ENCODE measurements around the gene ATP6V1G2.

The ATP6V1G2 gene

GRCh38 chr6:31546958-31547726, 734 bp upstream of the ATP6V1G2 start, which contains the start of gene NFKBIL1 (continued):
- TF ChIP-seq ZNF239 (tag by site-specific recombination; IDR thresholded peaks at IDR 0.05) (peak; percentile 55), MEIS1 (CRISPR knock-in tag; IDR thresholded peaks at IDR 0.05; ENCODE audit: borderline replicate concordance) (no peak), ZSCAN18 (tag by site-specific recombination; IDR thresholded peaks at IDR 0.05) (peak; percentile 53; the same call in 1 of the 2 replicates), KLF9 (tag by site-specific recombination; IDR thresholded peaks at IDR 0.05; ENCODE audit: low read depth) (peak; percentile 81), ZNF571 (tag by site-specific recombination; IDR thresholded peaks at IDR 0.05) (no peak), ZNF558 (tag by site-specific recombination; IDR thresholded peaks at IDR 0.05) (peak; percentile 54; the same call in 1 of the 2 replicates), PRDM6 (tag by site-specific recombination; IDR thresholded peaks at IDR 0.05) (no peak), ZNF350 (tag by site-specific recombination; IDR thresholded peaks at IDR 0.05) (no peak), PATZ1 (tag by site-specific recombination; IDR thresholded peaks at IDR 0.05) (peak; percentile 97), ZNF501 (tag by site-specific recombination; IDR thresholded peaks at IDR 0.05) (0 out of 2 replicates have a peak, but pooled peaks have one; percentile 37), ZNF677 (tag by site-specific recombination; IDR thresholded peaks at IDR 0.05) (no peak), ZSCAN23 (tag by site-specific recombination; IDR thresholded peaks at IDR 0.05) (peak; percentile 85), ZNF214 (tag by site-specific recombination; IDR thresholded peaks at IDR 0.05; ENCODE audit: borderline replicate concordance) (no peak), ZNF416 (tag by site-specific recombination; IDR thresholded peaks at IDR 0.05) (no peak), ZXDB (tag by site-specific recombination; IDR thresholded peaks at IDR 0.05) (peak; percentile 86), KLF1 (tag by site-specific recombination; IDR thresholded peaks at IDR 0.05) (peak; percentile 98), ZNF132 (tag by site-specific recombination; IDR thresholded peaks at IDR 0.05; ENCODE audit: borderline replicate concordance) (no peak), GLI2 (tag by site-specific recombination; IDR thresholded peaks at IDR 0.05; ENCODE audit: borderline replicate concordance, low read depth) (no peak; the same call in 1 of the 2 replicates), PRDM1 (tag by site-specific recombination; IDR thresholded peaks at IDR 0.05) (peak; percentile 90), ZNF138 (tag by site-specific recombination; IDR thresholded peaks at IDR 0.05; ENCODE audit: borderline replicate concordance) (no peak), ZBTB48 (tag by site-specific recombination; IDR thresholded peaks at IDR 0.05) (peak; percentile 87), ZNF449 (tag by site-specific recombination; IDR thresholded peaks at IDR 0.05) (peak; percentile 33; the same call in 1 of the 2 replicates), ZSCAN4 (tag by site-specific recombination; IDR thresholded peaks at IDR 0.05) (peak; percentile 28; the same call in 1 of the 2 replicates), ZNF529 (tag by site-specific recombination; IDR thresholded peaks at IDR 0.05; ENCODE audit: insufficient replicate concordance) (no peak), BCL11B (tag by site-specific recombination; IDR thresholded peaks at IDR 0.05; ENCODE audit: low read depth) (peak; percentile 32; the same call in 1 of the 2 replicates), BCL11A (tag by site-specific recombination; IDR thresholded peaks at IDR 0.05; ENCODE audit: low read depth) (no peak), ZSCAN30 (tag by site-specific recombination; IDR thresholded peaks at IDR 0.05) (peak; percentile 97), ZBTB21 (tag by site-specific recombination; IDR thresholded peaks at IDR 0.05) (peak; percentile 86), KLF17 (tag by site-specific recombination; IDR thresholded peaks at IDR 0.05) (peak; percentile 91), ZNF660 (tag by site-specific recombination; IDR thresholded peaks at IDR 0.05) (peak; percentile 93), WT1 (tag by site-specific recombination; IDR thresholded peaks at IDR 0.05) (peak; percentile 78)

Data from HEK293 (cell line).